Stomach (tissue), 4 donors: ENCODE data around the gene NFE2L3.
"Not testable (repeated sequence)": the region's sequence is repeated elsewhere in the genome, so short reads cannot be mapped to it uniquely, and the experiment has no call there.

ENCODE experiments used
- POLR2A ChIP-seq, 4 donors: fragments of 450-650 bp; IDR thresholded peaks; one replicate each; pipeline ENCODE4 v1.6.1; 2016; ENCODE audit warnings: antibody characterized with exemption in 4 of 4, control low read depth in 2 of 4, mild to moderate bottlenecking in 1 of 4, moderate library complexity in 1 of 4
- TF ChIP-seq, protein P1 (sequence below), 7 experiments: fragments of 450-650 bp in 4 of 7; fragments of 200-600 bp in 3 of 7; sonication (generic) in 3 of 7; IDR thresholded peaks; one replicate each; pipeline ENCODE4 v1.5.1; 2016 to 2019; ENCODE audit warnings: antibody characterized with exemption in 7 of 7, control low read depth in 2 of 7, mild to moderate bottlenecking in 1 of 7

DNA sequence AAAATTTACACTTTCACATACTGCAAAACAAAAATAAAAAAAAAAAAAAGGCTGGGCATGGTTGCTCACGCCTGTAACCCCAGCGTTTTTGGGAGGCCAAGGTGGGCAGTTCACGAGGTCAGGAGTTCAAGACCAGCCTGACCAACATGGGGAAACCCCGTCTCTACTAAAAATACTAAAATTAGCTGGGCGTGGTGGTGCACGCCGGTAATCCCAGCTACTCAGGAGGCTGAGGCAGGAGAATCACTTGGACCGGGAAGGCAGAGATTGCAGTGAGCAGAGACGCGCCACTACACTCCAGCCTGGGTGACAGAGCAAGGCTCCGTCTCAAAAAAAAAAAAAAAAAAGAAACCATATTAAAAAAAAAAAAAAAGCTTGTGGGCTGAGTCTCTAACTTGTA, 42.8 kb downstream of the NFE2L3 start:
- TF ChIP-seq, protein P1, sequence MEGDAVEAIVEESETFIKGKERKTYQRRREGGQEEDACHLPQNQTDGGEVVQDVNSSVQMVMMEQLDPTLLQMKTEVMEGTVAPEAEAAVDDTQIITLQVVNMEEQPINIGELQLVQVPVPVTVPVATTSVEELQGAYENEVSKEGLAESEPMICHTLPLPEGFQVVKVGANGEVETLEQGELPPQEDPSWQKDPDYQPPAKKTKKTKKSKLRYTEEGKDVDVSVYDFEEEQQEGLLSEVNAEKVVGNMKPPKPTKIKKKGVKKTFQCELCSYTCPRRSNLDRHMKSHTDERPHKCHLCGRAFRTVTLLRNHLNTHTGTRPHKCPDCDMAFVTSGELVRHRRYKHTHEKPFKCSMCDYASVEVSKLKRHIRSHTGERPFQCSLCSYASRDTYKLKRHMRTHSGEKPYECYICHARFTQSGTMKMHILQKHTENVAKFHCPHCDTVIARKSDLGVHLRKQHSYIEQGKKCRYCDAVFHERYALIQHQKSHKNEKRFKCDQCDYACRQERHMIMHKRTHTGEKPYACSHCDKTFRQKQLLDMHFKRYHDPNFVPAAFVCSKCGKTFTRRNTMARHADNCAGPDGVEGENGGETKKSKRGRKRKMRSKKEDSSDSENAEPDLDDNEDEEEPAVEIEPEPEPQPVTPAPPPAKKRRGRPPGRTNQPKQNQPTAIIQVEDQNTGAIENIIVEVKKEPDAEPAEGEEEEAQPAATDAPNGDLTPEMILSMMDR (IDR thresholded peaks at IDR 0.05): not testable (repeated sequence)
- not testable (repeated sequence) for TF ChIP-seq POLR2A (IDR thresholded peaks at IDR 0.05)
